D341Med (cell line): ENCODE data around the gene ATIC.

Experiments
- DNase-seq: peaks from one replicate; pipeline ENCODE4 v3.0.0; 2012; ENCODE audit warnings: low spot score

Gene ATIC

DNA sequence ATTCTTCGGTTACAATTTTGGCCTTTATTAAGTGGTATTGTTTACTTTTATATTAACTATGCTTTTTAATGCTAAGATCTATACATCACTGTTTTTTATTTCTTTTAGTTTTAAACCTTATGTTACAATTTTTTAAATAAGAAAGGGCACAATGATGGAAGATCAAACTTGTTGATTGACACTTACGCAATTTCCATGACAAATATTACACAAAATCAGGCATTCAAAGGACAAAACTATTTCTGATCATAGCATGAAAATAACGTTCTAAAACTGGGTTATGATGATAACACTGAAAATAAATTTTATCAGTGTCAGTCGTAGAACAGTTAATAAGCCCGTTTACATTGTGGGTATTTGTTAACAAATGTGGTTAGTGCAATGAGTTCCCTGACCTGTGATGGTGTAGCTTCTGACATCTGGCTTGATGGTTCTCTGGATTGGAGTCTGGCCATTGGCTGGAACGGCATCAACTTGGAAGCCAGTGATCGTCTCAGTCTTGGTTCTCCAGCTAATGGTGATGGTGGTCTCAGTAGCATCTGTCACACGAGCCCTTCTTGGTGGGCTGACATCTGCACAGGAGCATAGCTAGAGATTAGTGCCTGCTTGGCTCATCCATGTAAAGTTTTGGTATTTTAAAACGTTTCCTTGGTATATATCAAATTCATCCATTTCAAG is 64.4 kb downstream of the ATIC start:
- no peak for DNase-seq

DNA sequence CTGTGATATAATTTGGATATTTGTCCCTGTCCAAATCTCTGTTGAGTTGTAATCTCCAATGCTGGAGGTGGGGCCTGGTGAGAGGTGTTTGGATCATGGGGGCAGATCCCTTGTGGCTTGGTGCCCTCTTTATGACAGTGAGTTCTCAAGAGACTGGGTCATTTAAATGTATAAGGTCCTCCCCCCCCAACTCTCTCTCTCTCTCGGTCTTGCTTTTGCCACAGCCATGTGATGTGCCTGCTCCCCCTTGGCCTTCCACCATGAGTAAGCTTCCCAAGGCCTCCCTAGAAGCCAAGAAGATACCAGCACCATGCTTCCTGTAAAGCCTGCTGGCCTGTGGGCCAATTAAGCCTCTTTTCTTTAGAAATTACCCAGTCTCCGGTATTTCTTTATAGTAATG is 65.4 kb downstream of the ATIC start:
- DNase-seq = no peak

DNA sequence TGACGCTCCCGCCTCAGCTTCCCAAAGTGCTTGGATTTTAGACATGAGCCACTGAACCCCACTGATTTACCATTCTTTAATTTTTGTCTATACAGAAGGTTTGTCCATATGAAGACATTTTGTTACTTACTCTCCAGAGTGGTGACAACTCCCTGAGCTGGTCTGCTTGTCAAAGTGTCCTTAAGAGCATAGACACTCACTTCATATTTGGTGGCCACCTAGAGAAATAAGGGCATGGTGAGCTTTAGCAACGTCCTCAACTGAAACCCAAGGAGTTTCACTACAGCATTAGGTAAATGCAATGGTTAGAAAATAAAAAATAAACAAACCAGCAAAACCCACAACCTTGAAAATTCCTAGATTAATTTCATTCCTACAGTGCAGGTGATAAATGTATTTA is 66.2 kb downstream of the ATIC start:
- no peak for DNase-seq

DNA sequence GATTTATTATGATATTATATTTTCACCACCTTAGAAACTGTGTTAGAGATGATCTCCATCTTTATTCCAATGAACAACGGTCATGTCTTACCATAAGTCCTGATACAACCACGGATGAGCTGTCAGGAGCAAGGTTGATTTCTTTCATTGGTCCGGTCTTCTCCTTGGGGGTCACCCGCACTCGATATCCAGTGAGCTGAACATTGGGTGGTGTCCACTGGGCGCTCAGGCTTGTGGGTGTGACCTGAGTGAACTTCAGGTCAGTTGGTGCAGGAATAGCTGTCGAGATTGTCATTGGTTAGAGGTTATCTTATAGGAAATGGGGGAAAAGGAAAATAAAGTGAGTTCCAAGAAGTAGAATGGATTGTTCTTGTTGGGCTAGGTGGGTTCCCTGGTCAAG is 67.2 kb downstream of the ATIC start:
- DNase-seq = no peak

DNA sequence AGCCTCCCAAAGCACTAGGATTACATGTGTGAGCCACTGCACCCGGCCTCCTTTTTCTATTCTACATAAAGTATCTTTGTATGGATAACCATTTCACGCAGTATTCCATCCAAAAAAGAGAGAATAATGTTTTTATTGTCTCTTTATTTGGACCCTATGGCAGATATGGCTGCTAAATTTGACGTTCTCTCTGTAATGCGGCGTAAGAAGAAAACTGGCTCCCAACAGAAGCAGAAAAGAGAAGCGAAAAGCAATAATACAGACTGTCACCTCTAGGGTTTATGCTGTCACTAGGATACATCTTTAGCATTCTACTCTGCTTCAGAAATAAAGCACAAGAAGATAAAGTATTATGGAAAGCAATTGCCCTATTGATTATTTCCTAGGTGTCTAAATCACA is 68.1 kb downstream of the ATIC start:
- no peak for DNase-seq

DNA sequence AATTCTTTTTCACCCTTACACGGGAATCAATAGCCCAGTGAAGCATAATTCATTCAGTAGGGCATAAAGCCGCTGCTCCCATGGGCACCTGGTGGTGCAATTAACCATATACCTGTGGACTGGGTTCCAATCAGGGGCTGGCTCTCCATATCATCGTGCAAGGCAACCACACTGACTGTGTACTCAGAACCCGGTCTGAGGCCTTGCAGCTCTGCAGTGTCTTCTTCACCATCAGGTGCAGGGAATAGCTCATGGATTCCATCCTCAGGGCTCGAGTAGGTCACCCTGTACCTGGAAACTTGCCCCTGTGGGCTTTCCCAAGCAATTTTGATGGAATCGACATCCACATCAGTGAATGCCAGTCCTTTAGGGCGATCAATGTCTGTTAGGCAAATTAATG is 68.8 kb downstream of the ATIC start:
- DNase-seq = no peak

DNA sequence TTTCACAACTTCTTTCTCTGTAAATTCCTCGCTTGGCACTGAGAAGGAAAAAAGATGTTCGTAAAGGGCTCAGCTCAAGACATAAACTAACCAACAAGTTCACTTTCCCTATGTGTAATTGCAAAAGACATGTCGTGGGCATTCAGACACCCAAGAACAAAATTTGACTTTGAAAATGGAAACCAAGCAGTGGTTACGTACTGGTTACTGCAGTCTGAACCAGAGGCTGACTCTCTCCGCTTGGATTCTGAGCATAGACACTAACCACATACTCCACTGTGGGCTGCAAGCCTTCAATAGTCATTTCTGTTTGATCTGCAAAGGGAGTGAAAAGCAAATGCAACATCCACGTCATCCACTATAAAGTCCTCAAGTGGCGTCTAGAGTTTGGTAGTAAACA is 70.2 kb downstream of the ATIC start:
- DNase-seq = no peak

DNA sequence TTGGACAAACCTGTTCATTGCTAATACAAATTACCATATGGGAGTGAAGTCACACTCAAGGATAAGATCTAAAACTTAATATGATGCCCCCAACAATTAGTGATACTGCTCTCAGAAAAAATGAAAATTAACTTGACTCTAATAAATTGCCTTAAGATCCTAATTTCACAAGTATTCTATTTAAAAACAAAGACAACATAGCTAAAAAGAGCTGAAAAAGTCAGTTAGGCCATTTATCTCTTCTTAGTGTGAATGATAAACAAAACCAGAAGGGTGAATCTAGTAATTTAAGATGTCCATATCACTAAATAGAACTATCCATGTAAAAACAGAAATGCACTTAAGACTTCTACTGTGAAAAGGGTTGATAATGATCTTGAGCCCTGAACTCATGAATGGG is 70.6 kb downstream of the ATIC start:
- DNase-seq = no peak

DNA sequence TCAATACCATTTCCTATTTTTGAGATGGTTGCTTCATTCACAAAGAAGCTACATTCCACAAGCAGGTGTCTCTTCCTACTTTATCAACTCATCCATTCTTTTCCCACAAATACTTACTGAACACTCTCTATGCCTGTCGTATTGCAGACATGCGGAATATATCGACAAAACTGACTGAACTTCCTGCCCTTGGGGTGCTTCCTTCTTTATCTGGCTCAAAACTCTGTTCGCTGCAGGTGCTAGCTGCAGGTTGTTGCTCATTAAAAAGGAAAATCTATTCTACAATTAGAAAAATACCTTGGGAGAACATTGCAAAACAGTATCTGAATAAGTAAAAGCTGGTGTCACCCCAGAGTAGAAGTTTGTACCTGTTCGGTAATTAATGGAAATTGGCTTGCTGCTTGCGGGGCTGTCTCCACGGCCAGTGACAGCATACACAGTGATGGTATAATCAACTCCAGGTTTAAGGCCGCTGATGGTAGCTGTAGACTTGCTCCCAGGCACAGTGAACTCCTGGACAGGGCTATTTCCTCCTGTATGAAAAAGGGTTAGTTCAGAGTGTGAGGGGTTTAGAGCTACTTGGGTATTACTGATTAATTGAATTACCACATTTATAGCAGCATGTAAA is 71.9 kb downstream of the ATIC start:
- no peak for DNase-seq

DNA sequence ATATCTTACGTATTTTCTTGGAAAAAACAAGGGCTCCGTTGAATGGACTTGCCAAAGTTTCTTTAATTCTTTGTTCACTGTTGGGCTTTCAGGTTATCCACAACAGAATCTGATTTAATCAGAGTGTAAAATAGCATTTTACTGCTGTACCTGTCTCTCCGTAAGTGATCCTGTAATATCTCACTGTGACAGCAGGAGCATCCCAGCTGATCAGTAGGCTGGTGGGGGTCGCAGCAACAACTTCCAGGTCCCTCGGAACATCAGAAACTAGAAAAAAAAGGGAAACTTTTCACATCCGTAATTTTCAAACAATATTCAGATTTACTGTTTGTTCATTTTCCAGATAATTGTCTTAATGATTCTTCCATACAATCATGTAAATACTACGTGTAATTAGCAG is 72.9 kb downstream of the ATIC start:
- DNase-seq = no peak

DNA sequence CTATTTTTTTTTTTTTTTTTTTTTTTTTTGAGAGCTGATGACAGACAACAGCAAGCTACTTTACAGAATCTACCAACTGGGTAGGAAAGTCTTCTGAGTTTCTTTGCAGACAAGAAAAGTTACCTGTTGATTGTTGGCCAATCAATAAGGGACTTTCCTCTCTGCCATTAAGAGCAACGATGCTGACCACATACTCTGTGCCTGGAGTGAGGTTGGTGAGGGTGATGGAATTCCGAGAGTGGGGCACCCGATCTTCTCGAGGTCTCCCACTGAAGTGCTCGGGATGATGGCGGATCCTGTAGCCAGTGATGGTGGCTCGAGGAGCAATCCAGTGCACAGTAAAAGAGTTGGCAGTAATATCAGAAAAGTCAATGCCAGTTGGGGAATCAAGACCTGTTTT is 74.7 kb downstream of the ATIC start:
- no peak for DNase-seq

DNA sequence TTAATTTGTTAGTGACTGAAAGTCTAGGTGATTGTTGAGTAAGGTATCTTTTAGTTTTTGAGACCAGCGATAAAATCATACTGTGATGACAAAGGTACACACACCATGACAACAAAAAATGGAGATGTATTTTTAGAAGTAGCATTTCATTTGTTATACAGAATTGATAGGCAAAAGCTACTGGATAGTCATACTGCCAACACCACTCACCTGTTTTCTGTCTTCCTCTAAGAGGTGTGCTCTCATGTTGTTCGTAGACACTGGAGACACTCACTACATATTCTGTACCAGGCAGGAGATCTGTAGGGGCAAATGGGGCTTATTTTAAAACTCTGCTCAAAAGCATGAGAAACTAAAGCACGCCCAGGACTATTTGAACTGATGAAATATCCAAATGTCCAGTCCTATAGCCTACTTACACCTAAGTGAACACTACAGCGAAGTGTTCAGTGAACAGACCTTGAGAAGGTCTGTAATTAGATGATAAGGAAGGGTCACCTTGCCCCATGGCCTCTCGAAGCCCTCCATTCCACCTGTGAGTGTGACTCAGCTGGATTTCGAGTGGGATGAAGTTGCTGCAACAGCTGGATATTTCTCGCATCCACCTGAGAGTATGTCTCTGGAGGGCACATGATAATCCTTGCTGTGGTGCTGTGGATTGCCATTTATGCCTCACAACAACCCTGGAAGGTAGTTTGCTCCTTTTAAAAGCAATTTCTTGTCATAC is 76.3 kb downstream of the ATIC start:
- no peak for DNase-seq

DNA sequence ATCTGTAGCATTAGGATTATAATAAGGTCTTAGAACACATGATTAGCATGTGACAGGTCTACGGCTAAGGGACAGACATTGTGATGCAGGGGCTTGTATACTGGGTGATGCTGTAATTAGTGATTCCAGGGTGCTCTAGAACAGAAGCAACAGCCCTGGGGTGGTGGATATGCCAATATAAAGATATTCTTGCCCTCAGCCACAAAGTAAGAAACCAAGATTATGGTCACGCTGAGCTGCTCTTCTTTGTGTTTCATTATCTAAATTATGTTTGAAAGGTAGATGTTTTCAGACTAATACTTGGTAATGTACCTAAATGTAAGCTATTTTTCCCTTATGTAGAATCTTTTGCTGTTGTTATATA is 78.7 kb downstream of the ATIC start:
- DNase-seq = no peak

DNA sequence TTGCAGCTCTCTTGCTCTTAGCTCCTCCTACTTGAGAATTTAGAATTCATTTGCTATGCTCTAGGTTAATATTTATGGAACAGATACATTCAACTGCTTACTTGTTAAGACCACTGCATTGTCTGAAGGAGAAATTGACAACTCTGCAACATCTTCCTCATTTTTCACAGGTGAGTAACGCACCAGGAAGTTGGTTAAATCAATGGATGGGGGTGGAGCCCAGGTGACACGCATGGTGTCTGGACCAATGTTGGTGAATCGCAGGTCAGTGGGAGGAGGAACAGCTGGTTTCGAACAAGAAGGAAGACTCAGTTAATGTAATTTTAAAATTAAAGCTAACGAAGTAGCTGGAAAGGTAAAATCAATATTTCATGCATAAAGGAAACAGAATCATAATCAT is 79.7 kb downstream of the ATIC start:
- no peak for DNase-seq

DNA sequence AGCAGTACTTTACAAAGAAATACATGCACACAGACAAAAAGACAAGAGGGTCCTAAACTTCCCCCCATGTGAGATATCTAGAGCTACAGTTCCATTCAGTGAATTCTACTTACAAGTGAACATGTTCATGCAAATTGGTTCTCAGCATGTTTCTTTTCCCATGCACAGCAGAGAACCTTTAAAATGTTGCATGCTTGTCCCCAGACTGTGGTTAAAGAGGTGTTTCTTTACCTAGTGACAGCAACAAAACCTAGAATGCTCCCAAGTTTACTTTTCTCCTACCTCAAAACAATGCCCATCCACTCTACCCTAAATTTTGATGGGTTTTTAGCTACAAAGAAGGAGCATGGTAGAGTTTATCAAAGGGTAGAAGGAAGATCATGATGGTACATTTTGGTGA is 80.3 kb downstream of the ATIC start:
- DNase-seq = no peak

DNA sequence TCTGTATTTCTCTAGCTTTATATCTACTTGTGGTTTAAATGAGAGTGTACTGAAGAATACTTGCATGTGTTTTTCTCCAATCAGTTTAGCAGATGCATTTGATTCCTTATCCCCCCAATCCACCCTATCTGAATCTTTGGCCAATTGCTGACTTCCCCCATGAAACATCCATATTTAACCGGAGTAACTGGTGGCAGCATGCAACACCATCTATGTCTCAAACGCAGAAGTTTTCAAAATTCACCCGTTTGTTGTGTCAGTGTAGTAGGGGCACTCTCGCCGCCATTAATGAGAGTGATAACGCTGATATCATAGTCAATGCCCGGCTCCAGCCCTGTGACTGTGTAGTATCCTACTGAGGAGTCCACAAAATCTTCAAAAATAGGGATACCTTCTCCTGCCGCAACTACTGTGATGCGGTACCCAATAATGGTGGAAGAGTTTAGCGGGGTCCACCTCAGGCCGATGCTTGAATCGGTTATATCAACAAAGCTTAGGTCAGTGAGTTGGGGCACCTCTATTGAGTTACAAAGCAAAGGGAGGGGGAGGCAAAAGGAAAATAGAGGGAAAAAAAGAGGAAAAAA is 80.9 kb downstream of the ATIC start:
- DNase-seq = no peak

DNA sequence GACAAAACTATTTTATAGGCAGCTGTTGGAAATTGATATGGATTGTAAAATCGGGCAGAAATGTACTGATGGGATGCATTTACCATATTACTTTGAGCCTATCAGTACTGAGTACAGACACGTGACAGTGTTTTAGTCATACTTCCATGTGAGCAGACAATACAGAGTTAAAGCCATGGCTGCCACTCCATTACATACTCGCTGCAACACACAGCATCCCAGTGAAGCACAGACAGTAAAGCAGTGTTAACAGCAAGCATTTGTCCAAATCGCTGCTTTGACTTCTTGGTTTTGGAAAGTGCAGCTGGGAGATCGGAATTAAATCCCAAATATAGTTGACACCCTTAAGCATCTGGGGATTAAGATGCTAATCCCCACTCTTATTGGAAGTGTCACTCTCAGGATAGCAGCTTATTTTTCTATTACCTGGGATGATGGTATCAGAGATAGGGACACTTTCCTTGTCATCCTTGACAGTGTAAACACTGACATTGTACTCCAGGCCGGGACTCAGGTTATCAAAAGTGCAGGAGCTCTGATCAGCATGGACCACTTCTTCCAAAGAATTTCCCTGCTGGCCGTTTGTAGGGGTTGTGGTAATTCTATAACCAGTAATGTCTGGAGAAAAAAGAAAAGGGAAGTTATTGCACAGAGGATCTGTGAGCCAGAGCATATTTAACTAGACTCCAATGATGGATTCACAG is 82.4 kb downstream of the ATIC start:
- DNase-seq = peak; percentile 30

DNA sequence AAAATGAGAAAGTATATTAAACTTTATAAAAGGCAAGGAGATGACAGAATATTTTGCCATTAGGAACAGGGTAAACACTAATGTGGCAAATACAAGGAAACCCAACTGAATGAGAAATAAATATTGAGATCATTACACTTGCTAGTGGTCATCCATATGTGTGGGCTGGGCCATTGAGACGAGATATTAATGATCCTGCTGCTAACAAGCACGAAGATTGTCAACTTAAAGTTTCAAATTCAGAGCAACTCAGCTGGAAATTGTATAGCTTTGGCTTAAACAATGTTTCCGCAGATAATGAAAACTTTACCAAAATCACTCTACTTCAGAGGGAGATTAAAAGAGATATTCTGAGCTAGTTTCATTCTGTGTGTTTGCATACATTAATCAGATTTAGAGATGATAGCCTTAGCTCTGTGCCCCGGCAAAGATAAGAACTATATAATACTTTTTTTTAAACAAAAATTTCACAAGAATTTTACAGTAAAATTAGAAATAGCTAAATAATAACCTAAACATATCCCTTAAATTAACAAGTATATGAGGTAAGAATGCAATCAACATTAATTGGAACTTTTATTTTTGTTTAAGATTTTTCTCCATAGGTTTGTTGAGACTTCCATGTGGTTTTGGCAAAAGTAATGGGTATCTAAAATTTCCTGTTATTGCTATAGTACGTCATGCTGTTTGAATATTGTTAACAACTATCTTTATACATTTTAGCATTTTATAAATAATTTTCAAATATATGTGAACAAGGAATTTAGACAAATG is 84.0 kb downstream of the ATIC start:
- no peak for DNase-seq

DNA sequence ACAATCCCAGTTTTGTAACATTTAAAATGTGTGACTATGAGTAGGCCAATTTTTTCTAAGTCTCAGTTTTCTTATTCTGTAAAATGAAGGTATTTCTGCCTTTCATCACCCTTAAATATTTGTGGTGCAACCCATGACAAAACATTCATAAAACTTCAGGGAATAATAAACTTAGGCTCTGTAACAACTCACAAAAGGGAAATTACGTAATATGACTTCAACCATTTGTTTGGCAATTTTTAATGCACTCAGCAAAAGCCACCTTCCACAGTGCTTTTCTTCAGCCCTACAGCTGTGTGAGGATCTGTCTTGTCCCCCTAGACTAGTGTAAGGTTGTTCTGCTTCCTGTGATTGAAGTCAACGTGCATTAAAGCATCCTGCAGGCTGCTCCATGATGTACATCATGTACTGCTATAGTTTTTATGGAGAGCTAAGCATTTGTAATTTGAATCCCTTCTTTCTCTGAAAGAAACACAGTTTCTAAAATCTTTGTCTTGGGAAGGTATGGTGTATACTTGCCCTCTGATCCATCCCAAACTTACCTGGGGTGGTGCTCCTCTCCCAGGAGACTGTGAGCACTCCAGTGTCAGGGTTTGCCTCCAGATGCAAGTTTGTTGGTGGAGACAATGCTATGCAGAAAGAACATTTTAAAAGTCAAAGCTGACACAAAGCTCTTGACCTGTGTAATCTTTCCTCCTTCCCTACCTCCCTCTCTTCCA is 84.9 kb downstream of the ATIC start:
- DNase-seq = no peak

DNA sequence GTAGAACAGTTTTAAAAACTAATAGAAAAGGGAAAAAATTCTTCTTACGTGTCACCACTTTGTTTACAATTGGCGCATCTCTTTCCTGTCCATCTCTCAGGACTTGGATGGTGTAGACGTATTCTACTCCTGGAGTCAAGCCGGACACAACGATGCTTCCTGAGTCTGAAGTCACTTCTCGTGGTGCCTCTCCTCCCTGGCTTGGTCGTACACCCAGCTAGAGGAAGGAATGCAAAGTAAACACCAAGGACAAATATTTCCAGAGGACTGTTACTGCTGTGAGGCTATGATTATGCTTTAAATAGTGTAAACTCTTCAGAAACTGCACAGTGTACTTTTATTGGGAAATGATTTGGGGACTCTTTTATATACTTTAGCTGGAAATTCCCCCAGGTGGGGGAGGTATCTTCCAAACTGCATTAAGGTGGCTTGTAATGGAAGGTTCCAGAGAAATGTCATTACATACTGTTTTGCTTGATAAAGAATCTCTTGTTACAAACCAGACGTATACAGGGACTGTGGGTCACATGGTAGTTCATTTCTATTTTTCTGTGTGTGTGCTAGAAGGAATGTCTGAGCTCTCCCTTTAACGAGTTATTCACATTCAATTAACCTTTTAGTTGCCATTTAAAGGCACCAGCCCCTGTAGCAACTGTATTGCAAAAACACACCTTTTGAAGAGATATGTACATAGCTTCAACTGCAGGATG is 85.9 kb downstream of the ATIC start:
- DNase-seq = no peak
